GM18520 (cell line): ENCODE data around the gene PPIP5K2.
"Not testable (repeated sequence)": the region's sequence is repeated elsewhere in the genome, so short reads cannot be mapped to it uniquely, and the experiment has no call there.

Experiments used
- ATAC-seq: cut with Tn5 transposase; IDR thresholded peaks from one replicate; pipeline ENCODE4 v1.9.1; 2021; ENCODE audit not compliant: unreplicated experiment

Gene PPIP5K2

DNA sequence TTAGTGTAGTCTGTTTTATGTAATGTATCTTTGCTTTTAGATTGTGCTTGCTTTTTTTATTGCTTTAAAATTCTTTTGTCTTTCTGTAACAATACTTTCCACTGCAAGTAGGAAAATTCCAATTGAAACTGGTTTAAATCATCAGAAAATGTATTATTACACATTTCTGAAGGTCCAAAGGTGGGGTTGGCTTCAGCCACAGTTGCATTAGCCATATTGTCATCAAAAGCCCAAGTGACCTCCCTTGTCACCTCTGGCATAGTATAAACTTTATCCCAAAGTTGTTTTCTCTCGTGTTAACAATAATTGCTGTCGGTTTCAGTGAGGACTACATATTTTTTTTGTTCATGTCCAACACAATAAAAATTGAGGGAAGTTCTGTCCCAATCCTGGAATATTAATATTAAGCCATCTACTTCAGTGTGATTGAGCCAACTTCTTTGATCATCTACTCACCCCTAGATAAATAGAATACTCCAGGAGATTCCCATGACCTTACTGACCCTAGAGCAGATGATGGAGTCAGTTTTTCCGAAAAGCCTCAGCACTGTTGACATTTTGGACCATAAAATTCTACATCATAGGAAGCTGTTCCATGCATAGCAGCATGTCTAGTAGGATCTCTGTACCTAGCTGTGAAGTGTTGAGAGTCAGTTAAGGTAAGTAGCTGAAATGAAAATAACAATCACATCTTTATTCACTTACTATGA lies 86.0 kb downstream of the PPIP5K2 start:
- ATAC-seq, result no peak

GRCh38 chr5:103207011-103207410 lies 86.9 kb downstream of the PPIP5K2 start:
- ATAC-seq, result no peak

DNA sequence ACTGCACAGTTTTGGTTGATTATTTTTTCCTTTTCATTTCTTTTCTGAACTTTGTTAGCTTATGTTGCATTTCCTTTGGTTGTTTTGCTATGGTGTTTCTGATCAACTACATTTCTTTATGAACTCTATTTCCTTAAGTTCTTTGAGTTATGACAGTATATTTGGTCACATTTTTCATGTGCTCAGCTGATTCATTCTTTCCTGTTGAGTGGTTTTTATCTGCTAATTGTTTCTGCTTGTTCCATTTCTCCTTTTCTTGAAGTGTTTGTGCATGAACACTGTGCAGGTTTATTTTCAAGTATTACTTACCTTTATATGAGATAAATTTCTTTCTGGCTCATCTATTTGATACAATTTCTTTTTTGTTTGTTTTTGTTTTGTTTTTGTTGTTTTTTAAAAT lies 87.6 kb downstream of the PPIP5K2 start:
- no peak for ATAC-seq

- ATAC-seq, result no peak
Measured at GRCh38 chr5:103208460-103208859, 88.4 kb downstream of the PPIP5K2 start.

- no peak for ATAC-seq
Measured at GRCh38 chr5:103209065-103209464, 89.0 kb downstream of the PPIP5K2 start.

- no peak for ATAC-seq
Measured at GRCh38 chr5:103210952-103211351, 90.9 kb downstream of the PPIP5K2 start.

DNA sequence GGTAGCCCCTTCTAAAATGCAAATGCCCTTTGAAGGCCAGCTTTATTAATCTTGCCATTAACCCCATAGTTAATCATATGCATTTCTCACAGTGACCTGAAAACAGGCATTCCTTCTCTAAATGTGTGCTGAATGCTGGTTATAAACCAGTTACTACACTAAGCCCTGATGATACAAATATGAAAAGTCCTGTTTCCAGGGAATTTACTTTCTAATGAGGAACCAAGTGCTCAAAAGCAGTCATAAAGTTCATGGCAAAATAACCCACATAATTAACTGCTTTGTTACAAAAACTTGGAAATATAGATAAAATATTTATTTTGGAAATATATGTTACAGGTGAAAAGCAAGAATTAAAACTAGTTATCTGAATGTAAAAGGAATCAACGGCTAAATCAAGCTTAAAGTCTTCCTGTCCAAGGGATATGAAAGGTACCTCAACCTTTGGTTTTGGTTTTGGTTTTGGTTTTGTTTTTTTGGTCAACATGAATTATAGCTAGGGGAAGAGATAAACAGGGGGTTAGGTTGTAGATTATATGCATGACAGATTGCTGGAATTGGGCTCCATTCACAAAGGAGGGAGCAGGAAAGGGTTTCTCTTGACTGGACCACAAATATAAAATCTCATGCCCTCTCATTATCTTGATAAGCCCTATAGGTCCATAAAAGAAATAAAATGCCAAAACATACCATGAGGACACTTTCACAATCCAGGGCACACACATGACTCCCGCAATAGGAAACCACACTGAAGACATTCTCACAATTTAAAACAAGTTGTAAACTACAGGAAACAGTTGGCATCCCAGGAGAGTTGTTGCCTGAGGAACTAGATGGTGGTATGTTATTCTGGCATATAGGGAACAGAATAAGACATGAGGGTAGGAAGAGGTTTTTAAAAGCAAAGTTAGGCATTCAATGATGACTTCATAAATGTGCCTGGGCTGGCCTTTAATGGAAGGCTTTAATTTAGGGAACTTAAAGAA lies 91.8 kb downstream of the PPIP5K2 start:
- no peak for ATAC-seq

DNA sequence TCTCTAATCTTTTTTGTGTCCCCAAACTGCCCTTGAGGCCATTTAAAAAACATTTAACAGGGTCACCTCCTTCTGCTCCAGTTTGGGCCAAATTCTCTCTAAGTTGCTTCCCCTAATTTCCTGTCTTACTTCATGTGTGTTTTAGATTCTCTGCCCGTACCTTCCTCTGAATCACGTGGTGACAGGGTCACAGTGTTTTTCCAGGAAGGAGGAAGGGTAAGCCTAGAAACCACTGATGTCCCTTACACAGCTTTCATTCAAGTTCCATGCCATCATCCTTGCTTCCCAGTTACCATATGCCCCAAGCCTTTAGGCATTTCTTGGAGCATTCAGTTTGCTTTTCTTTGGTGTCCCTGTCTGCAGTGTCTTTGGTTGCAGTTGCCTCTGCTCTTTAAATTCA lies 96.0 kb downstream of the PPIP5K2 start:
- ATAC-seq, result no peak

DNA sequence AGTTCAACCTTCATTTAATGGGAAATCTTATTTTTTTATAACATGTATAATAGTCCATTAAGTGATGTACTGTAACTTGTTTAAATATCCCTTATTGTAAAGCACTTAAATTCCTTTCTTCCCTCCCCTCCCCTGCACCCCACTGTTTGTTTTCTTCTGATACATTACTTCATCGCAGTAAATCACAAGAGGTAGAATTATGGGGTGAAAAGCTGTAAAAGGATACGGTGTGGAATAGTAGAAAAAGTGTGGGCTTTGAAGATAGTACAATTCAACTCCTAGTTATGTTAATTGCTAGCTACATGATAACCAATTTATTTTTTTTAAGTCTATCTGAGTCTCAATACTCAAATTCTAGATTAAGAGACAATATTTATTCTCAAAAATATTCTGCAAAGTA lies 96.6 kb downstream of the PPIP5K2 start:
- ATAC-seq, result no peak

DNA sequence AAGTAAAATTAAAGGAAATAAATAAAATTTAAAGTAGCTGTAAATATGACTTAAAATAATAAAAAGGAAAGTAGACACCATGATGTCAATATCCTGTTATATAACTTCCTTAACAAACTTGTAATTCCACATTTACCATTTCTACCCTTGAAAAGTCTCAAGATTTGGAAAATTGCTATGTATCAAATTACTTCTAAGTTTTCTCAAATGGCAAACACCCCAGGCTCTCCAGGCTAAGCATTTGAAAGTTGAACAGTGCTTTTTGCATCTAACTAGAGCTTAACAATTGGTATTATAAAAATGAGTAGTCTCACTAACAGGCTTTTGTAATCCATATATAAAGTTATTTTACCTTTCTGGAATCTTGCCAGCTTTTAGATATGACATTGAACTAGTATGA lies 97.0 kb downstream of the PPIP5K2 start:
- no peak for ATAC-seq

DNA sequence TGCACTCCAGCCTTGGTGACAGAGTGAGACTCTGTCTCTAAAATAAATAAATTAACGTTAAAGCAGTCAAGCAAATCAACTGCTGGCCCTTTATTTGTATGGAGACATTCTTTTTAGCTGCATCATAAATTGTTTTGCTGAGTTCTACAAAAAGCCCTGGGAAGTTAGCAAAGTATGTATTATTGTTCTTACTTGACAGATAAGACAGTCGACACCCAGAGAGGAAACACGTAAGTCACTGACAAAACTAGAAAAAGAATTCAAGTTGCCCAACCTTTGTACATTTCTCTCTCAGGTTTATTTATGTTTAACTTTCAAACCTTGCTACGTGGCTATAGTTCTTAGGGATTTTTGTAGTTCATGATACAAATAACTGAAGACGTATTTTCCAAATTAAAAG lies 98.1 kb downstream of the PPIP5K2 start:
- ATAC-seq, result no peak

GRCh38 chr5:103219074-103219473 lies 99.0 kb downstream of the PPIP5K2 start:
- ATAC-seq, result not testable (repeated sequence)

DNA sequence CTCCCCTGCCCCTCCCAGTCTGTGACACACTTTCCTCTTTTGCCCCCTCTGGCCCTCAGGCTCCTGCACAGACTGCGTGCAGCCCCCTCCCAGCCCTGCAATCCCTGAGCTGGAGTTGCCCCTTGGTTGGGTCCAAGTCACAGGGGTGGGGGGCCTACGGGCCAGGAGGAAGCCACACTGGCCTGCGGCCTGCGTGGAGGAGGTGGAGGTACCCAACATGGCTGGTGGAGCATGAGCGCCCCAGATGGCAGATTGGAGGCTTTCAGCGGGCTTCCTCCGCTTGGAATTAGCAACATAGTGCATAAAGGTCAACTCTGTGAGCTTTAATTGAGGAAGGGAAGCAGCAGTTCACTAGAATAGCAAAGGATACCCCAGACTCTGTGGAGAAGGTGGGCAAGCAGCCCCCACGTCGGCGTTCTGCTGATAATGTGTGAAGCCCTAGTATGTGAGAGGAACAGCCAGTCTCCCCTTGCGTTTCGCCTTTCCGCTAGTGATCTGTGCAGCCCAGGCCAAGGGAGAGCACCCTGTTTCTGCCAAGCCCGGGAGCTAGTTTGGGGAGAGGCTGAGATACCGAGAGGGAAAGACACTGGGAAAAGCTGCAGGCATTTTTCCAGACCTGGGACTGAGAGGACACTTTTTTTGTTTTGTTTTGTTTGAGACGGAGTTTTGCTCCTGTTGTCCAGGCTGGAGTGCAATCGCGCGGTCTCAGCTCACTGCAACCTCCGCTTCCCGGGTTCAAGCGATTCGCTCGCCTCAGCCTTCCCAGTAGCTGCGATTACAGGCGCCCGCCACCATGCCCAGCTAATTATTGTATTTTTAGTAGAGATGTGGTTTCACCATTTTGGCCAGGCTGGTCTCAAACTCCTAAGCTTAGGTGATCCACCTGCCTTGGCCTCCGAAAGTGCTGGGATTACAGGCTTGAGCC lies 103.2 kb downstream of the PPIP5K2 start:
- ATAC-seq, result no peak

- ATAC-seq, result peak; percentile 71
Measured at GRCh38 chr5:103224118-103224893, 104.2 kb downstream of the PPIP5K2 start.

DNA sequence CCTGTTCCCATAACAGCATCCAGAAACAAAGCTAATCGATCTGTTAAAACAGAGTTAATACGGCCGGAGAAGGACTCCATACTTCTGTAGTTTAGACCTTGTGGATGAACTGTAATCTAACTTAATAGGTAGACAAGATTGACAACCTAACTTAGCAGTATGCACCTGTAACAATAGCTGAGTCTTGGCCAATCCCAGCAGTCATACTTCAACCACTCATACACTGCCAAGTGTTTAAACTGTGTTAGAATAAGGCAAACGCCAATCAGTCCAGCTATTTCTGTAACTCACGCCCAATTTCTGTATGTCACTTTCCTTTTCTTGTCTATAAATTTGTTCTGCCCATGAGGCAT lies 104.8 kb downstream of the PPIP5K2 start:
- no peak for ATAC-seq

DNA sequence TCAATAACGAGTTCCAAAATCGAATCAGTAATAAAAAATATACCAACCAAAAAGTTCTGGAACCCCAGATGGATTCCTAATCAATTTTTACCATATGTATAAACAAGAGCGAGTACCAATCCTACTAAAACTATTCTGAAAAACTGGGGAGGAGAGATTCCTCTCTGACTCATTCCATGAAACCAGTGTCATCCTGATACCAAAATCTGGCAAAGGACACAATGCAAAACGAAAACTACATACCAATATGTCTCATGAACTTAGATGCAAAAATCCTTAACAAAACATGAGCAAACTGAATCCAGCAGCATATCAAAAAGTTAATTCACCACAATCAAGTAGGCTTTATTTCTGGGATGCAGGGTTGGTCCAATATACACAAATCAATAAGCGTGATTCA lies 108.0 kb downstream of the PPIP5K2 start:
- no peak for ATAC-seq

- ATAC-seq, result no peak
Measured at GRCh38 chr5:103228588-103228987, 108.5 kb downstream of the PPIP5K2 start.

- ATAC-seq, result peak; percentile 87
Measured at GRCh38 chr5:103232393-103232999, 112.4 kb downstream of the PPIP5K2 start.

GRCh38 chr5:103234239-103234975 lies 114.3 kb downstream of the PPIP5K2 start:
- no peak for ATAC-seq
